Embryonic facial prominence (tissue), 1 donor: Measurements from ENCODE around the gene XG.

ENCODE experiments used
- DNase-seq: peaks from one replicate; pipeline ENCODE4 v3.0.0-alpha.2; 2016; ENCODE audit errors: extremely low spot score

Gene XG

DNA sequence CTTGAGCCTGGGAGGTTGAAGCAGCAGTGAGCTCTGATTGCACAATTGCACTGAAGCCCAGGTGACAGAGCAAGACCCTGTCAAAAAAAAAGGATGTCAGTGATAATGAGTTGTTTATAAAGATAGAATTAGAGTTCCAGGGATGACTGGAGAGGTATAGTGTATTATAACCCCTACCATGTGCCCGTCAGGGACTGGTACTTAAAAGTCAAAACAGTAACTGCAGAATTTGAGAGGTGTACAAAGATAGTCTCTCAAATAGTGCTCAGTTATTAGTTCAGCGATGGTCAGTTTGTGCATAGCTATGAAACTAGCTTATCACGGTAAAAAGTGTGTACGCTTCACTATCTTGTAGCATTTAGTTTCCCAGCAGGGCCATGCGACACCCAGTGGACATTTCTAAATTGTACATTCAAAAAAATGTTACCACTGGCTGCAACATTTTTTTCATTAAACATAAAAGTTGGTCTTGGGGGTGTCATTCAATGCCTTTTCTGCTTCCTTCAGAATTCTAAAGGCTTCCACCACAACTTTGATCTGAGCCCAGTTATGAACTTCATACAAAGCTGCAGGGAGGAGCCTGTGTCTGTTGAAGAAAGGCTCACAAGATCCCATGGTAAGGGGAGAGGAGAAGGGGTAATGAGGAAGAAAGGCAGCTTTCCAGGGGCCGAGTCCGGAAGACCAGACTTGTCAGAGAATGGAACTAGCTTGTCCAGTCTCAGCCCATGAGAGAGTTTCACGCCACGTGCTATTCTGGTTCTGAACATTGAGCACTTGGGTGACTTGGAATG is 67.7 kb downstream of the XG start:
- DNase-seq: no peak

DNA sequence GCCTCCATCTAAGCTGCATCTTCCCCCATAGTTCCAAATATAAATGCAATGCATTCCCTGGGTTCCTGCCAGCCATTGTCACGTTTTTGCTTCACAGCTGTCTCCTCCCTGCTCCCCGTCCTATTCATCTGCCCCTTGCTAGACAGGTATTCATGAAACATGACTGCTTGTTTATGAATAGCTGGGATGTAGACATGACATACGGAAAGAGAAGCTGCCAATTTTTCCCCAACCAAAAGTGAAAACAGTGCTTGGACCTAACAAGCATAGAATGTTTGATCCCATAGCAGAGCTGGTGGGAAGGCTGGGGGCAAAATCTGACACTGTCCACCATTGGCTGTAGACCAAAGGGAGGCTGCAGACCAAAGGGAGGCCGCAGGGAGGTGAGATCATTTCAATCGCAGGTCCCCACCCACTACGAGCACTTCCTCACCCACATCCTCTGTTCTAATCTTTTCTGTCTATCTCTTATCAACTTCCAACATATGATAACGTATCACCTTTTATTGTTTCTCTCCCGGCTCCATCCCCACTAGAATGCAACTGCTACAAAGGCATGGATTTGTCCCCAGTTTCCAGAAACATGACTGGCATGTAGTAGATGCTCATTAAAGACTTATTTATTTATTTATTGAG is 68.4 kb downstream of the XG start:
- DNase-seq: no peak

DNA sequence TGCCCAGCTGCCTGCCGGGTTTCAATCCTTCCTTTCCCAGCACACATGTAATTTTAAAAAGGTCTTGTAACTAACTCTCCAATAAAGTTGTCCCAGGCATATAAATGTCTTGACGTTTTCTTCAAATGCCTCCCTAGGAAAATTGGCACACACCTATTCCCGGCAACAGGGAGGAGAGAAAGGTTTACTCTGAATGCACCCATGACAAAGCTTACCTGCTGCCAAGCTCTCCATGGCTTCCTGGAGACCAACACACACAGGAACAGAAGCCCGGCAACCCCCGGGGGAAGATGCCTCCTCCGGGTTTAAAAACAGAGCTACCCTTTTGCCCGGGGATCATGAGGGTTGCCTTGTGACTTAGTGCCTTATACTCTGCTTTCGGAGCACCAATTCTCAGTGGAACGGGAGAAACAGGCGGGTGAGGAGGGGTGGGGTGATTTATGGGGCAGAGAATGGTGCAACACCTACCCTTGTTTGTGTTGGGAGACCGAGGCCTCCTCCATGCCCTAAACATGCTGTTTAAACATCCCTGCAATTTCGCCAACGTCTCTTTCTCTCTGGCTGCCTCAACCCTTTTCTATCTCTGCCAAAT is 72.1 kb downstream of the XG start:
- no peak for DNase-seq

DNA sequence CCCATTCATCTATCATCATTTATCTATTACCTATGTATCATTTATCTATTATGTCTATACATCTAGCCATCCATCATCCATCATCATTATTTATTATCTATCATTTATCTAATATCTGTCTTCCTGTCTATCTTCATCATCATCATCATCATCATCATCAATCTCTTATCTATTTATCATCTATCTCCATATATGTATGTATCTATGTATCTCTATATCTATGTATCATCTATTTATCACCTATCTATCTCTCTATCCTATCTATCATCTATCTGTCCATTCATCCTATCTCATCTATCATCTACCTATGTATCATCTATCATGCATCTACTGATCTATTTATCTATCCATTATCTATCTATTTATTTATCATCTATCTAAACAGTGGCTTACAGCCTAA is 73.0 kb downstream of the XG start:
- no peak for DNase-seq

DNA sequence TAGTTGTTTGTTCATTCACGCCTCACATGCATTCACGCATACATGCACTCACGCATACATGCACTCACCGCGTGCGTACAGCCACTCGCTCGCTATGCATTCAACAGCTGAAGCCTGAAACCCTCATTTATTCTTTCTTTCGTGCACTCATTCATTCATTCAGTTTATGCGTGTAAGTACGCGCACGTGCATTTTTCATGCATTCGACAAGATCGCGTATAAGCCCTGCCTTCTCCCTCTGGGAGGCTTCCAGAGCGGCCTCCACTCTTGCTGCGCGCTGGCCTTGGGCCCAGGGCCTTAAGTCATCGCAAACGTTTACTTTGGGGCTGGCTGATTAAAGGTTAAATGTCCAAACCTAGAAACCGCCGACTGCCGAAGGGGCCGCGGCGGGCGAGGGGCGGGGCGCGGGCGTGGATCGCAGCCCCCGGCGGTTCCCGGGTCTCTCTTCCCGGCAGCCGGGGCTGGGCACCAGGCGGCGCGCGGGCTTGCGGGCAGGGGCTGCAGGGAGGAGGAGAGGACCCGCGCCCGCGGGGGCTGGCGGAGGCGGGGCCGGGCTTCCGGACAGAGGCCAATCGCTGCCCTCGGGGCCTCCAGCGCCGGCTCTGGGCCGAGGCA is 76.6 kb downstream of the XG start, which contains the start of gene GYG2:
GYG2 (plus strand) TSS at position 587 of the 615 bp plus-strand sequence. CDS start 1,259 bp downstream, outside the sequence.
- no peak for DNase-seq

GRCh38 chrX:2828959-2829411 is 77.1 kb downstream of the XG start:
- no peak for DNase-seq

GRCh38 chrX:2829469-2830246 is 77.8 kb downstream of the XG start:
- DNase-seq: no peak

- DNase-seq: no peak
Observed at GRCh38 chrX:2831471-2832228, 79.8 kb downstream of the XG start.

GRCh38 chrX:2837961-2838360 is 86.1 kb downstream of the XG start:
- DNase-seq: no peak

- DNase-seq: no peak
Observed at GRCh38 chrX:2840961-2841360, 89.1 kb downstream of the XG start.

- DNase-seq: no peak
Observed at GRCh38 chrX:2841537-2841936, 89.7 kb downstream of the XG start.

GRCh38 chrX:2846992-2847391 is 95.2 kb downstream of the XG start:
- no peak for DNase-seq

DNA sequence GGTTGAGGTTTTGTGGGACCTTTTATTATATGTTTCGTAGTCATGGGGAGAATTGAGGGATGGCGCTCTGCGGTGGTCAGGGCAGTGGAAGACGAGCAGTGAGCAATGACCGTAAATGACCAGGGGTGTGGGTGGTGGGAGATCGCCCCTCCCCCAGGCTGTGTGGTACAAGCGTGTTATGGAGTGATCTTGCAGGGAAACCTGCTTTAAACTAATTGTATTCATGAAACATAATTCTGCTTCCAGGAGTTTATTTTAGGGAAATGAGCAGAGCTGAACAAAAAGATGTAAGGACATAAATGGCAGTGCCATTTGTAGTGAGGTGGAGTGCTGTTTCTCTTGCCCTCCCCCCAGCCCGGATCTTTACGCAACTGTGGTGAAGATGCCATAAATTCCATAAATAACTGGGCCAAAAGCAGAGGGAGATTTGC is 97.0 kb downstream of the XG start:
- DNase-seq: no peak

DNA sequence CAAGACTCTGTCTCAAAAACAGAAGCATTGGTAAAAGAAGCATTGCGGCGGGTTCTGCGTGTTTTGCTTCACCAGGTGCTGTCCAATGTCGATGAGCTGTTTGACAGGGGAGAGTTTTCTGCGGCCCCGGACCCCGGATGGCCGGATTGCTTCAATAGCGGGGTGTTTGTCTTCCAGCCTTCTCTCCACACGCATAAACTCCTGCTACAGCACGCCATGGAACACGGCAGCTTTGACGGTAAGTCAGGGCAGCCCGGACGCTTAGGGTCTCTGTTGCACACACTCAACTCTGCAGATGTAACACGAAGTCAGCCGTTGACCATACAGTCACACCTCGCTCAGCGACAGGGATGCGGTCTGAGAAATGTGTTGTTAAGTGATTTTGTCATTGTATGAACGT is 103.1 kb downstream of the XG start:
- no peak for DNase-seq

DNA sequence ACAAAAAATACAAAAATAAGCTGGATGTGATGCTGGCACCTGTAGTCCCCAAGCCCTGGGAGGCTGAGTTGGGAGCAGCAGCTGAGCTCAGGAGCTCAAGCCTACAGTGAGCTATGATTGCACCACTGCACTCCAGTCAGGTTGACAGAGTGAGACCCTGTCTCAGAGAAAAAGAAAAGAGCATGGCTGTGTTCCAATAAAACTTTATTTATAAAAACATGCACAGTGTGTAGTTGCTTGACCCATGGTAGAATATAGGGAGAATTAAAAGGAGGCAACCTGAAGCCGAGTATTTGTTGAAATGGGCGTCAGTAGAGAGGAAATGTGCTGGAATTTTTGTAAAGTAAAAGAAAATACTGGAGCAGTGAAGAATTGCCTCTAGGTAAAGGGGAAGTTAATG is 103.9 kb downstream of the XG start:
- DNase-seq: no peak

GRCh38 chrX:2857566-2857965 is 105.7 kb downstream of the XG start:
- DNase-seq: no peak

DNA sequence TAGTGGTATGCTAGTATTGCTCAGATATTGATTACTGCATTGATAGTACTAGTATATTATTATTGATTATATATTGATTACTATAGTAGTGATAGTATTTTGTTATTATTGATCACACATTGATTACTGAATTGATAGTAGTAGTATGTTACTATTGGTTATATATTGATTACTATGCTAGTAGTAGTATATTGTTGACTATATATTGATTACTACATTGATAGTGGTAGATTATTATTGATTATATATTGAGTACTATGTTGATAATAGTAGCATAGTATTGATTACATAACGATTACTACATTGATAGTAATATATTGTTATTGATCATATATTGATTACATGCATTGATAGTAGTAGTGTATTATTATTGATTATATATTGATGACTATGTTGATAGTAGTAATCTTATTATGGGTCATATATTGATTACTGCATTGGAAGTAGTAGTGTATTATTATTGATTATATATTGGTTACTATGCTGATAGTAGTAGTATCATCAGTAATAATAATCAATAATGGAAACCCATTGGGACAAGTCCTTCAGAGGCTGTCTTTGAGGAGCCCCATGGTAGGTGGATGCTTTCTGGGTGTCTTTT is 107.5 kb downstream of the XG start:
- DNase-seq: no peak

- DNase-seq: no peak
Observed at GRCh38 chrX:2862404-2862803, 110.6 kb downstream of the XG start.

GRCh38 chrX:2863646-2864045 is 111.8 kb downstream of the XG start:
- no peak for DNase-seq
